ENCODE measurements around the gene PLXNA1.

DNA sequence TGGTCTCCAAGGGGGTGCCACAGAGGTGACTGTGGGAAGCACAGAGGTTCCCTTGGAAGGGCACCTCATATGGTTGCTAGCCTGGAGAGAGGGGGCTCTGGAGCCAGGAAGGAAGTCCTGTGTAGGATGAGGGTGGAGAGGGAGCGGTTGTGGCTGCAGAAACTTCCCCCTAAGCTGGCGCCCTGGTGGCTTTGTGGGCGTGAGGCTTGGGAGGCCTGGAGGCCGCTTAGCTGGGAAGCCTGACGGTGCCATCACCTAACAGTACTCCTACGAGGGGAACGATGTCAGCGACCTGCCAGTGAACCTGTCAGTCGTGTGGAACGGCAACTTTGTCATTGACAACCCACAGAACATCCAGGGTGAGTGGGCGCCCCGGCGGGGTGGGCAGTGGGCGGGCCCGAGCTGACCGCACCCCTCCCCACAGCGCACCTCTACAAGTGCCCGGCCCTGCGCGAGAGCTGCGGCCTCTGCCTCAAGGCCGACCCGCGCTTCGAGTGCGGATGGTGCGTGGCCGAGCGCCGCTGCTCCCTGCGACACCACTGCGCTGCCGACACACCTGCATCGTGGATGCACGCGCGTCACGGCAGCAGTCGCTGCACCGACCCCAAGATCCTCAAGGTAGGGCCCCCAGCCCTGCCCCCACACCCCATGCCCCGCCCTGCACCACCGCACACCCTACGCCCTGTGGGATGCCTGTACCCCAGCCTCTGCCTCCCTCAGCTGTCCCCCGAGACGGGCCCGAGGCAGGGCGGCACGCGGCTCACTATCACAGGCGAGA is 31.0 kb downstream of the PLXNA1 start:
- TF ChIP-seq CTCF (IDR thresholded peaks at IDR 0.05; ENCODE audit: borderline replicate concordance, extremely low read depth, low read length, poor library complexity, severe bottlenecking) (no peak), EZH2 (IDR thresholded peaks at IDR 0.05; ENCODE audit: borderline replicate concordance, low read depth, low read length, severe bottlenecking) (no peak)

All from DND-41 (cell line).